Activated CD4-positive, alpha-beta T cell treated with anti-CD3 and anti-CD28 coated beads for 1 hour (primary cell): ENCODE results near the gene RTN4.

Experiments
- DNase-seq: peaks from one replicate; pipeline ENCODE4 v3.0.0-alpha.2; 2020

The RTN4 gene

GRCh38 chr2:54947136-54947535, 103.1 kb downstream of the RTN4 start:
- no peak for DNase-seq

GRCh38 chr2:54946220-54946805, 103.9 kb downstream of the RTN4 start:
- DNase-seq, result no peak

GRCh38 chr2:54945391-54946219, 104.6 kb downstream of the RTN4 start:
- DNase-seq, result no peak

- no peak for DNase-seq
Observed at GRCh38 chr2:54944724-54945326, 105.4 kb downstream of the RTN4 start.

DNA sequence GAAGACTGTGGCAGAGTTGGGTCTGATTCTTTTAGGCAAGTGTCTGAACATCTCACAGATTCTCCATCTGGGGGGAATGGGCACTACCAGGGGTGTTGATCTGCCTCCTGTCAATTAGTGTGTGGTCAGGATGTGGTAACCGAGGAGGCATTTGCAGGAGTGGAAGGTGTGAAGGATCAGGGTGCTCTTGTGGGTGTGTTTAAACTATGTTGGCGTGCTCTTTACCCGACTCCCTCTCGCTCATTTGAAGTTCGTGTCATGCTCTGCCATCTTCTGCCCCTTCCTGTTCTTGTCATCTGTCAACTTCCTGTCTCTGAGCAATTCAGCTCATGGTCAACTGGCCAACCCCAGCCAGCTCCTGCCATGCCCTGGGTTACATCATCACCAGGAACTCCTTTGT, 107.9 kb downstream of the RTN4 start:
- no peak for DNase-seq

DNA sequence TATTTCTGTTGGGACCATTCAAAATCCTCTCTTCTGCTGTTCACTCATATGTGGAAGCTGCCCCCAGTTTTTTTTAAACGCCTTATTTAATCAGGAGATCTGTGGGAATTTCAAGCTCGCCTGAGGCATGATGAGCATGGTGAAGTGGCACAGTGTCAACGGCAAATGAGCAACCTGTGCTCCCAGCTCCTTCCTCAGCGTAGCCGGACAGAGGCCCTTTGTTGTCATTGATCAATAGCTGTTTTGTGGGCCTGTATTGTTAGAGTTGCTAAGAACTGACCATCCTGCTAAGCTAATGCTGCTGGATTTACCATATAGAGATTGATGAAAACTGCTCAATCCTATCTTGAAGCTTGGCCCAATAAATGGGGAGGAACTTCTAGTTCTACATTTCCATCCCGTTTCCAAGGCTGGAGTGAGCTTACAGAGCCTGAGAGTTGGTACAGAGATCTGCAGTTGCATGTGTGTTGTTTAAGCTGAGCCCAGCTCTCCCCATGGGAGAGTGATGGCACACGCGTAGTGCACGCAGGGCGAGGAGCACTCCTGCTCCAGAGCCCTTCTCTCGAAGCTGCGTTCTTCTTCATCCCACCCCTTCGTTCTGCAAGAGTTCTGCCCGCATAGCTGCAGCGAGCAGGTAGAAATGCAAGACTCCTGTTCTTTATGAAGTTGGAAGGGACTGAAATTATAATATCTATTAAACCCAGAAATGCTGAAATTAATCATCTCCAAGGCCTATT, 108.8 kb downstream of the RTN4 start:
- no peak for DNase-seq

- no peak for DNase-seq
Observed at GRCh38 chr2:54940723-54941122, 109.5 kb downstream of the RTN4 start.

DNA sequence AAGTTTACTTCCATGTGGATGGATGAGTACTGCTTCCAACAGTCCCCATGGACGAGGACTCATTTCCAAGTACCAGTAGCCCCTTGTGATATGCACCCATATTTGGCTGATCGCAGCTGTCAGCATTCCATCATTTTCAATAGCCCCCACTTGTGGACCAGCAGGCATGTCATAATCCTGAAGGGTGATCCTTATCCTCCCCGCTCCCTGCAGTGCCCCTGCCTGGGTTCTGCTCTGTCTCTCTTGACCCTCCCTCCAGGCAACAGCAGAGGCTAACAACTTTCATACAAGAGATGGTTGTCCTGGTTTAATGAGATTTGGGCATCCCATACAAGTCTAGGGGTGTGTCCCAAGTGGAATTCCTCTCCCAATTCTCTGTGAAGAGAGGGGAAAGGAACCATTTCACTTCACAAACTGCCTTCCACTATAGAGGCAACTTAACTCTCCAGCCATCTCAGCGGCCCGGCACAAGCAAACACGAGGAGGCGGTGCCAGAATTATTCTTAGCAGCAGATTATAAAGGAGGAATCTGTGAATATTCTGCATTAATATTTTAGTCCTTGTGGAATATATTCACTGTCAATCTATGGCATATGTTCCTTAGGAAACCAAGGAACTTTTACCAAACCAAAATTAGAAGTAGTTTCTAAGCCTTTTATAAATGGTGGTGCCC, 110.7 kb downstream of the RTN4 start:
- no peak for DNase-seq

- DNase-seq, result no peak
Observed at GRCh38 chr2:54936766-54937165, 113.5 kb downstream of the RTN4 start.

DNA sequence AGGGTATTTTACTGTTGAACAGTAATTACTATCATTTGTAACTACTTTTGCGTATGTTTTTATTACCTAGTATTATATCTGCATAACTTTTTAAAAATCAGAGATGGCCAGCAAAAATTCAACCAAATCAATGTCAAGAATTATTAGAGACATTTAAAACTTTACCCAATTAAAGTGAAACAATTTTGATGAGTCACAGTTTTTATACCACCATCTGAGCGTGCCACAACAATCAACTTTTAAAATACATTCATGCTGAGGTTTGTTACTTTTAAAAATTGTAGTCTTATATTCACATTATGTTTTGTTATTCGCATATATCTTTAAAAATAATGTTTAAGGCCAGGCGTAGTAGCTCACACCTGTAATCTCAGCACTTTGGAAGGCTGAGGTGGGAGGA, 114.9 kb downstream of the RTN4 start:
- no peak for DNase-seq

DNA sequence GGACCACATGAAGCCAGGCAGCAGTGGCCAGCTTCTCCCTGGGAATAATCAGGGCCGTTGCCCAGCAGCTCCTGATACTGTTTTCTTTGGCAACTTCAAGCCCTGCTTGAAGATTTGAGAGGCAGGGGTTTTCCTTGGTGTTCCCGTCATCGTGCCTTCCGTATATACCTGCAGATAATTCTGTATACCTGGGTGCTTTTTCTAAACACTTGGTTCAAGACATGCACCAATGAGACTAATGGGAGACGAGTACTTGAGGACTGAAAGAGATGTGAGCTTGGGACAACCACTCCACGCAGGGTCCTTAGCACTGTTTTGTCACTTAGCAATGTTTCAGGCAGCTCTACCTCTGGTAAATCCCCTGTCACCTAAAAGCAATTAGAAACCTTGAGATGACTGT, 118.8 kb downstream of the RTN4 start:
- DNase-seq, result no peak

- no peak for DNase-seq
Observed at GRCh38 chr2:54928719-54929118, 121.5 kb downstream of the RTN4 start.

GRCh38 chr2:54927751-54928615, 122.3 kb downstream of the RTN4 start:
- no peak for DNase-seq

- no peak for DNase-seq
Observed at GRCh38 chr2:54927085-54927750, 123.0 kb downstream of the RTN4 start.

- no peak for DNase-seq
Observed at GRCh38 chr2:54925022-54925421, 125.2 kb downstream of the RTN4 start.

DNA sequence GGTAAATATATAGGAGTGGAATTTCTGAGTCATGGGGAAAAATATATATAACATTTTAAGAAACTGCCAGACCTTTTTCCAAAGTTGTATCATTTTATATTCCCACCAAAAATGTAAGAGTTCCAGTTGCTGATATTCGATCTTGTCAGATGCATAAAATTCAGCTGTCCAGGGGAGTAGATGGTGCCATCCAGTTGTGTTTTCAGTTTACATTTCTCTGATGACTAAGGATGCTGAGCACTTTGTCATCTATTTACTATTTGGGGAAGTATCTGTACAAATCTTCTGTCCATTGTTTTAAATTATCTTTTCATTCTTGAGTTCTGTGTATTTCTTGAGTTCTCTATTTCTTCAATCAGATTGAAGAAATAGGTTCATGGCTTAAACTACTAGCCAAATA, 126.1 kb downstream of the RTN4 start:
- no peak for DNase-seq
